Measurements from ENCODE around the gene HS6ST3.

The HS6ST3 gene

GRCh38 chr13:96662036-96662435 lies 572.1 kb downstream of the HS6ST3 start:
- DNase-seq (ENCODE audit: low read depth), result no peak

GRCh38 chr13:96667294-96668018 lies 577.5 kb downstream of the HS6ST3 start:
- DNase-seq (ENCODE audit: low read depth), result no peak

GRCh38 chr13:96671073-96671472 lies 581.2 kb downstream of the HS6ST3 start:
- no peak for DNase-seq (ENCODE audit: low read depth)

- no peak for DNase-seq (ENCODE audit: low read depth)
Measured at GRCh38 chr13:96672016-96672415, 582.1 kb downstream of the HS6ST3 start.

- DNase-seq (ENCODE audit: low read depth), result no peak
Measured at GRCh38 chr13:96673825-96674224, 583.9 kb downstream of the HS6ST3 start.

- no peak for DNase-seq (ENCODE audit: low read depth)
Measured at GRCh38 chr13:96677029-96677428, 587.1 kb downstream of the HS6ST3 start.

GRCh38 chr13:96678801-96679200 lies 588.9 kb downstream of the HS6ST3 start:
- DNase-seq (ENCODE audit: low read depth), result no peak

- DNase-seq (ENCODE audit: low read depth), result no peak
Measured at GRCh38 chr13:96680898-96681297, 591.0 kb downstream of the HS6ST3 start.

GRCh38 chr13:96681766-96682165 lies 591.9 kb downstream of the HS6ST3 start:
- DNase-seq (ENCODE audit: low read depth), result no peak

GRCh38 chr13:96684469-96684868 lies 594.6 kb downstream of the HS6ST3 start:
- no peak for DNase-seq (ENCODE audit: low read depth)

- DNase-seq (ENCODE audit: low read depth), result no peak
Measured at GRCh38 chr13:96684907-96685306, 595.0 kb downstream of the HS6ST3 start.

- DNase-seq (ENCODE audit: low read depth), result no peak
Measured at GRCh38 chr13:96686286-96686685, 596.4 kb downstream of the HS6ST3 start.

GRCh38 chr13:96687191-96687590 lies 597.3 kb downstream of the HS6ST3 start:
- DNase-seq (ENCODE audit: low read depth), result no peak

- DNase-seq (ENCODE audit: low read depth), result no peak
Measured at GRCh38 chr13:96690998-96691397, 601.1 kb downstream of the HS6ST3 start.

GRCh38 chr13:96696389-96696900 lies 606.5 kb downstream of the HS6ST3 start:
- DNase-seq (ENCODE audit: low read depth), result no peak

GRCh38 chr13:96700657-96701056 lies 610.8 kb downstream of the HS6ST3 start:
- no peak for DNase-seq (ENCODE audit: low read depth)

GRCh38 chr13:96707146-96707545 lies 617.2 kb downstream of the HS6ST3 start:
- no peak for DNase-seq (ENCODE audit: low read depth)

- no peak for DNase-seq (ENCODE audit: low read depth)
Measured at GRCh38 chr13:96710166-96710862, 620.4 kb downstream of the HS6ST3 start.

GRCh38 chr13:96720446-96720845 lies 630.5 kb downstream of the HS6ST3 start:
- DNase-seq (ENCODE audit: low read depth), result no peak

GRCh38 chr13:96726651-96727050 lies 636.7 kb downstream of the HS6ST3 start:
- no peak for DNase-seq (ENCODE audit: low read depth)

GRCh38 chr13:96728463-96728862 lies 638.6 kb downstream of the HS6ST3 start:
- DNase-seq (ENCODE audit: low read depth), result no peak

- no peak for DNase-seq (ENCODE audit: low read depth)
Measured at GRCh38 chr13:96730676-96731075, 640.8 kb downstream of the HS6ST3 start.

- DNase-seq (ENCODE audit: low read depth), result no peak
Measured at GRCh38 chr13:96734499-96734898, 644.6 kb downstream of the HS6ST3 start.

- DNase-seq (ENCODE audit: low read depth), result no peak
Measured at GRCh38 chr13:96741779-96742178, 651.9 kb downstream of the HS6ST3 start.

Measured in fibroblast of the conjunctiva (primary cell).